GM12878 (cell line): ENCODE data around the gene CPVL. TPM values are rescaled to one million over a fixed set of nuclear protein-coding genes. Genes with fewer than 3 reads are reported as not detected.

ENCODE experiments used
- ATAC-seq: fragments of 200-7000 bp; cut with Tn5 transposase; 3 replicates; pipeline ENCODE4 v1.9.1; 2020; ENCODE audit warnings: mild to moderate bottlenecking, moderate library complexity
- BruUV-seq: library from RNA; stranded (reverse); fragments of 400-500 nt; replicated peaks from 2 replicates; lab custom pipeline; 2021; lab: Mats Ljungman, UMichigan
- CTCF ChIA-PET: fragments of 300-600 bp; sonication (Branson Sonifier 250); formaldehyde crosslinking; extraction: SDS; loops from one replicate; lab custom pipeline; 2021; ENCODE audit warnings: inconsistent platforms; lab: Yijun Ruan, JAX
- POLR2A ChIA-PET: fragments of 350-600 bp; formaldehyde crosslinking; extraction: SDS; loops from one replicate; lab custom pipeline; 2021; ENCODE audit warnings: inconsistent platforms; lab: Charles Lee
- RAD21 ChIA-PET: fragments of 300-600 bp; sonication (Branson Sonifier 250); formaldehyde crosslinking; loops from one replicate; lab custom pipeline; 2023; ENCODE audit warnings: antibody characterized with exemption; ENCODE audit not compliant: unreplicated experiment; lab: Charles Lee
- SMC1A ChIA-PET: fragments of 300-600 bp; sonication (Branson Sonifier 250); formaldehyde crosslinking; loops from one replicate; lab custom pipeline; 2023; ENCODE audit not compliant: unreplicated experiment, uncharacterized antibody; lab: Charles Lee
- DNase-seq: peaks from one replicate; pipeline ENCODE4 v3.0.0-alpha.2; 2011; ENCODE audit warnings: low read depth, low spot score
- FAIRE-seq: peaks from 3 replicates; lab custom pipeline; 2011; peaks lifted over from hg19 to GRCh38; lab: Jason Lieb, UNC
- H2AFZ ChIP-seq: 2 replicates; pipeline ENCODE4 v1.6.0; 2011; ENCODE audit warnings: low read depth, low read length, control low read depth; ENCODE audit not compliant: control insufficient read depth
- H3K27ac ChIP-seq: 2 replicates; pipeline ENCODE4 v1.5.1; 2011; ENCODE audit warnings: control low read depth; ENCODE audit not compliant: control insufficient read depth, insufficient read depth
- H3K27me3 ChIP-seq, 2 experiments: replicated peaks in 1 of 2; 2 replicates each; pipeline versions ENCODE4 v1.6.0 to v1.6.1; 2011; ENCODE audit warnings: low read length in 1 of 2; ENCODE audit not compliant: control insufficient read depth in 2 of 2, insufficient read depth in 2 of 2
- H3K36me3 ChIP-seq, 2 experiments: 2 replicates each; pipeline ENCODE4 v1.5.1; 2011; ENCODE audit warnings: low read length in 1 of 2; ENCODE audit not compliant: control insufficient read depth in 2 of 2, insufficient read depth in 2 of 2
- H3K4me1 ChIP-seq: 2 replicates; pipeline ENCODE4 v1.6.1; 2011; ENCODE audit warnings: mild to moderate bottlenecking, low read length, moderate library complexity, mixed read lengths; ENCODE audit not compliant: control insufficient read depth, insufficient read depth
- H3K4me2 ChIP-seq: 2 replicates; pipeline ENCODE4 v1.6.0; 2011; ENCODE audit warnings: control low read depth; ENCODE audit not compliant: control insufficient read depth, insufficient read depth
- H3K4me3 ChIP-seq: fragments of 200-600 bp; sonication (generic); 2 replicates; pipeline ENCODE4 v1.5.1; 2016
- H3K79me2 ChIP-seq: 2 replicates; pipeline ENCODE4 v1.6.0; 2011; ENCODE audit warnings: low read length; ENCODE audit not compliant: control insufficient read depth, insufficient read depth
- H3K9ac ChIP-seq: 2 replicates; pipeline ENCODE4 v1.8.0; 2011; ENCODE audit warnings: low read length, control low read depth, mixed read lengths; ENCODE audit not compliant: control insufficient read depth, insufficient read depth
- H3K9me3 ChIP-seq: replicated peaks from 3 replicates; pipeline ENCODE4 v1.5.1; 2011; ENCODE audit warnings: mild to moderate bottlenecking, low read length; ENCODE audit not compliant: control insufficient read depth, insufficient read depth
- H4K20me1 ChIP-seq: 2 replicates; pipeline ENCODE4 v1.6.0; 2011; ENCODE audit not compliant: control insufficient read depth, insufficient read depth
- ATF7 ChIP-seq: fragments of 450-650 bp; IDR thresholded peaks from 2 replicates; pipeline ENCODE4 v1.6.1; 2016; ENCODE audit warnings: low read depth, mild to moderate bottlenecking
- CEBPZ ChIP-seq: fragments of 150-350 bp; IDR thresholded peaks from 2 replicates; pipeline ENCODE4 v1.6.1; 2016; ENCODE audit warnings: low read depth, low read length
- HCFC1 ChIP-seq: fragments of 150-350 bp; IDR thresholded peaks from 2 replicates; pipeline ENCODE4 v1.6.1; 2014; ENCODE audit warnings: low read length
- POLR2A ChIP-seq: IDR thresholded peaks from 2 replicates; pipeline ENCODE4 v1.6.1; 2011; ENCODE audit warnings: low read depth, mild to moderate bottlenecking, low read length
- POLR2AphosphoS5 ChIP-seq: IDR thresholded peaks from 2 replicates; pipeline ENCODE4 v1.6.1; 2011; ENCODE audit warnings: mild to moderate bottlenecking, low read length, inconsistent platforms
- RB1 ChIP-seq: fragments of 450-650 bp; formaldehyde crosslinking; IDR thresholded peaks from 2 replicates; pipeline ENCODE4 v1.6.1; 2017; ENCODE audit warnings: mild to moderate bottlenecking, borderline replicate concordance
- WGBS: methylation state at CpG from one replicate; pipeline ENCODE4 v1.1.6; 2016; ENCODE audit warnings: low lambda C conversion rate; ENCODE audit not compliant: insufficient replicate concordance, insufficient coverage; ENCODE audit errors: missing lambda C conversion rate; 5-methylcytosine and 5-hydroxymethylcytosine counted together
- in situ Hi-C: fragments of 300-500 bp; cut with MboI; formaldehyde crosslinking; loops from 9 replicates; pipeline ENCODE4 v1.14.3; 2018; ENCODE audit warnings: mixed read lengths
- intact Hi-C: fragments of 100-400 bp; cut with micrococcal nuclease; formaldehyde crosslinking; loops from one replicate; pipeline ENCODE4 v1.14.2; 2022; ENCODE audit not compliant: unreplicated experiment
- polyA plus RNA-seq, 11 experiments: library from polyadenylated mRNA; depleted of rRNA in 4 of 11; unstranded in 6 of 11; stranded (reverse) in 5 of 11; fragments of >200 nt; fragmentation: Nextera tagmentation in 4 of 11; fragmentation: Illumina TruSeq in 1 of 11; extraction: Ambion mirVana in 4 of 11; extraction: Trizol in 1 of 11; gene quantifications; 1 replicate in 1 of 11; 2 replicates in 10 of 11; pipeline versions ENCODE4 v1.2.1 to v1.2.3, GENCODE V29; 2011 to 2016; ENCODE audit warnings: inconsistent platforms in 2 of 11, missing spikeins in 2 of 11, low read depth in 1 of 11
- total RNA-seq, 4 experiments: library from RNA; depleted of rRNA in 3 of 4; stranded (reverse); fragments of >200 nt in 3 of 4; fragmentation: Illumina TruSeq in 1 of 4; extraction: Trizol in 1 of 4; gene quantifications; 2 replicates each; pipeline versions ENCODE4 v1.2.1 to v1.2.3, GENCODE V29; 2013 to 2021
- TF ChIP-seq, protein P1 (sequence below): fragments of 450-650 bp; formaldehyde crosslinking; IDR thresholded peaks from 2 replicates; pipeline ENCODE4 v1.4.0; 2022; ENCODE audit warnings: mild to moderate bottlenecking, moderate library complexity
- TF ChIP-seq, protein P2 (sequence below): fragments of 450-650 bp; IDR thresholded peaks from 2 replicates; pipeline ENCODE4 v1.6.1; 2017; ENCODE audit warnings: mild to moderate bottlenecking, moderate library complexity
- TF ChIP-seq, protein P3 (sequence below): fragments of 450-650 bp; IDR thresholded peaks from 2 replicates; pipeline ENCODE4 v1.6.1; 2014; ENCODE audit warnings: mild to moderate bottlenecking

The CPVL gene
- total and polyA plus RNA-seq, 10 of the 15 experiments (the other 5 are each of a cell fraction or from before 2014, with no cell fraction given) = 0.59 TPM; not detected in 9

- TF ChIP-seq CEBPZ = no peak
- TF ChIP-seq, protein P1, sequence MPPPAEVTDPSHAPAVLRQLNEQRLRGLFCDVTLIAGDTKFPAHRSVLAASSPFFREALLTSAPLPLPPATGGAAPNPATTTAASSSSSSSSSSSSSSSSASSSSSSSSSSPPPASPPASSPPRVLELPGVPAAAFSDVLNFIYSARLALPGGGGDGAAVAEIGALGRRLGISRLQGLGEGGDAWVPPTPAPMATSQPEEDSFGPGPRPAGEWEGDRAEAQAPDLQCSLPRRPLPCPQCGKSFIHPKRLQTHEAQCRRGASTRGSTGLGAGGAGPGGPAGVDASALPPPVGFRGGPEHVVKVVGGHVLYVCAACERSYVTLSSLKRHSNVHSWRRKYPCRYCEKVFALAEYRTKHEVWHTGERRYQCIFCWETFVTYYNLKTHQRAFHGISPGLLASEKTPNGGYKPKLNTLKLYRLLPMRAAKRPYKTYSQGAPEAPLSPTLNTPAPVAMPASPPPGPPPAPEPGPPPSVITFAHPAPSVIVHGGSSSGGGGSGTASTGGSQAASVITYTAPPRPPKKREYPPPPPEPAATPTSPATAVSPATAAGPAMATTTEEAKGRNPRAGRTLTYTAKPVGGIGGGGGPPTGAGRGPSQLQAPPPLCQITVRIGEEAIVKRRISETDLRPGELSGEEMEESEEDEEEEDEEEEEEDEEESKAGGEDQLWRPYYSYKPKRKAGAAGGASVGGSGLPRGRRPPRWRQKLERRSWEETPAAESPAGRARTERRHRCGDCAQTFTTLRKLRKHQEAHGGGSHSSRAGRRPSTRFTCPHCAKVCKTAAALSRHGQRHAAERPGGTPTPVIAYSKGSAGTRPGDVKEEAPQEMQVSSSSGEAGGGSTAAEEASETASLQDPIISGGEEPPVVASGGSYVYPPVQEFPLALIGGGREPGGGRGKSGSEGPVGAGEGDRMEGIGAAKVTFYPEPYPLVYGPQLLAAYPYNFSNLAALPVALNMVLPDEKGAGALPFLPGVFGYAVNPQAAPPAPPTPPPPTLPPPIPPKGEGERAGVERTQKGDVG = no peak
- no peak for TF ChIP-seq POLR2AphosphoS5
Measured at GRCh38 chr7:29039821-29040578, 106.3 kb downstream of the CPVL start (continued).

- SMC1A ChIA-PET = no interaction called here
- Histone ChIP-seq H3K4me2 (no peak overlapping the region), H3K27ac (no peak overlapping the region), H3K27me3 (peaks cover 0 to 2% of the 10 kb centered on the region in 2 experiments; a peak in 2 of 4 replicates), H3K9me3 (no peaks in the 10 kb centered on the region), H4K20me1 (no peaks in the 10 kb centered on the region), H3K4me1 (no peaks in the 10 kb centered on the region), H3K9ac (no peak overlapping the region), H3K36me3 (no peaks in the 10 kb centered on the region), H2AFZ (no peak overlapping the region), H3K4me3 (no peak overlapping the region), H3K79me2 (no peaks in the 10 kb centered on the region)
- RAD21 ChIA-PET = no interaction called here
- no peak for FAIRE-seq
- 45% methylated on average over 2 of the region's 2 CpGs for WGBS
- BruUV-seq = no TSS peak
- POLR2A ChIA-PET = no interaction called here
- in situ Hi-C loops (no loop called here), intact Hi-C loops (no loop called here)
- ATAC-seq = no peak
- CTCF ChIA-PET = no interaction called here
- DNase-seq = no peak
- no peak for TF ChIP-seq POLR2A
- TF ChIP-seq HCFC1 = no peak
- TF ChIP-seq, protein P2, sequence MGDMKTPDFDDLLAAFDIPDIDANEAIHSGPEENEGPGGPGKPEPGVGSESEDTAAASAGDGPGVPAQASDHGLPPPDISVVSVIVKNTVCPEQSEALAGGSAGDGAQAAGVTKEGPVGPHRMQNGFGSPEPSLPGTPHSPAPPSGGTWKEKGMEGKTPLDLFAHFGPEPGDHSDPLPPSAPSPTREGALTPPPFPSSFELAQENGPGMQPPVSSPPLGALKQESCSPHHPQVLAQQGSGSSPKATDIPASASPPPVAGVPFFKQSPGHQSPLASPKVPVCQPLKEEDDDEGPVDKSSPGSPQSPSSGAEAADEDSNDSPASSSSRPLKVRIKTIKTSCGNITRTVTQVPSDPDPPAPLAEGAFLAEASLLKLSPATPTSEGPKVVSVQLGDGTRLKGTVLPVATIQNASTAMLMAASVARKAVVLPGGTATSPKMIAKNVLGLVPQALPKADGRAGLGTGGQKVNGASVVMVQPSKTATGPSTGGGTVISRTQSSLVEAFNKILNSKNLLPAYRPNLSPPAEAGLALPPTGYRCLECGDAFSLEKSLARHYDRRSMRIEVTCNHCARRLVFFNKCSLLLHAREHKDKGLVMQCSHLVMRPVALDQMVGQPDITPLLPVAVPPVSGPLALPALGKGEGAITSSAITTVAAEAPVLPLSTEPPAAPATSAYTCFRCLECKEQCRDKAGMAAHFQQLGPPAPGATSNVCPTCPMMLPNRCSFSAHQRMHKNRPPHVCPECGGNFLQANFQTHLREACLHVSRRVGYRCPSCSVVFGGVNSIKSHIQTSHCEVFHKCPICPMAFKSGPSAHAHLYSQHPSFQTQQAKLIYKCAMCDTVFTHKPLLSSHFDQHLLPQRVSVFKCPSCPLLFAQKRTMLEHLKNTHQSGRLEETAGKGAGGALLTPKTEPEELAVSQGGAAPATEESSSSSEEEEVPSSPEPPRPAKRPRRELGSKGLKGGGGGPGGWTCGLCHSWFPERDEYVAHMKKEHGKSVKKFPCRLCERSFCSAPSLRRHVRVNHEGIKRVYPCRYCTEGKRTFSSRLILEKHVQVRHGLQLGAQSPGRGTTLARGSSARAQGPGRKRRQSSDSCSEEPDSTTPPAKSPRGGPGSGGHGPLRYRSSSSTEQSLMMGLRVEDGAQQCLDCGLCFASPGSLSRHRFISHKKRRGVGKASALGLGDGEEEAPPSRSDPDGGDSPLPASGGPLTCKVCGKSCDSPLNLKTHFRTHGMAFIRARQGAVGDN = no peak
- no peak for TF ChIP-seq ATF7
- no peak for TF ChIP-seq RB1
- TF ChIP-seq, protein P3, sequence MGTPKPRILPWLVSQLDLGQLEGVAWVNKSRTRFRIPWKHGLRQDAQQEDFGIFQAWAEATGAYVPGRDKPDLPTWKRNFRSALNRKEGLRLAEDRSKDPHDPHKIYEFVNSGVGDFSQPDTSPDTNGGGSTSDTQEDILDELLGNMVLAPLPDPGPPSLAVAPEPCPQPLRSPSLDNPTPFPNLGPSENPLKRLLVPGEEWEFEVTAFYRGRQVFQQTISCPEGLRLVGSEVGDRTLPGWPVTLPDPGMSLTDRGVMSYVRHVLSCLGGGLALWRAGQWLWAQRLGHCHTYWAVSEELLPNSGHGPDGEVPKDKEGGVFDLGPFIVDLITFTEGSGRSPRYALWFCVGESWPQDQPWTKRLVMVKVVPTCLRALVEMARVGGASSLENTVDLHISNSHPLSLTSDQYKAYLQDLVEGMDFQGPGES = no peak
Measured at GRCh38 chr7:29038463-29038862, 107.9 kb downstream of the CPVL start.
